Breast epithelium (tissue), 4 donors: Measurements from ENCODE around the gene NUDT1. TPM values are rescaled to one million over a fixed set of nuclear protein-coding genes. Genes with fewer than 3 reads are reported as not detected.

ENCODE experiments used
- DNase-seq, 2 donors: peaks; one replicate each; pipeline ENCODE4 v3.0.0-alpha.2; 2019; ENCODE audit warnings: low spot score in 2 of 2
- H3K27ac ChIP-seq, 2 donors: fragments of 200-600 bp; sonication (generic) in 1 of 2; one replicate each; pipeline ENCODE4 v1.5.1; 2016 to 2019; ENCODE audit warnings: mild to moderate bottlenecking in 1 of 2
- H3K27me3 ChIP-seq, 2 donors: fragments of 200-600 bp; sonication (generic) in 1 of 2; one replicate each; pipeline versions ENCODE4 v1.5.1 to v1.6.0; 2017 to 2019; ENCODE audit warnings: control low read depth in 1 of 2, mild to moderate bottlenecking in 1 of 2
- H3K36me3 ChIP-seq: fragments of 200-600 bp; one replicate; pipeline ENCODE4 v1.5.1; 2019
- H3K4me1 ChIP-seq, 2 donors: fragments of 200-600 bp; sonication (generic); one replicate each; pipeline ENCODE4 v1.5.1; 2016 to 2019; ENCODE audit warnings: control low read depth in 1 of 2
- H3K4me3 ChIP-seq, 3 donors: fragments of 200-600 bp; sonication (generic); 1 replicate in 2 of 3; 2 replicates in 1 of 3; pipeline ENCODE4 v1.5.1; 2016 to 2019; ENCODE audit warnings: mild to moderate bottlenecking in 3 of 3, moderate library complexity in 2 of 3
- H3K9me3 ChIP-seq, 2 donors: fragments of 200-600 bp; sonication (generic) in 1 of 2; one replicate each; pipeline ENCODE4 v1.5.1; 2016 to 2019; ENCODE audit warnings: control low read depth in 1 of 2
- CTCF ChIP-seq, 3 donors: fragments of 450-650 bp; IDR thresholded peaks; one replicate each; pipeline ENCODE4 v1.5.1; 2016 to 2017; ENCODE audit warnings: antibody characterized with exemption in 3 of 3, mild to moderate bottlenecking in 3 of 3, moderate library complexity in 3 of 3
- POLR2A ChIP-seq: fragments of 450-650 bp; IDR thresholded peaks from one replicate; pipeline ENCODE4 v1.6.1; 2016; ENCODE audit warnings: antibody characterized with exemption, mild to moderate bottlenecking, moderate library complexity
- POLR2AphosphoS5 ChIP-seq, 3 donors: sonication (generic); formaldehyde crosslinking; IDR thresholded peaks; one replicate each; pipeline ENCODE4 v1.6.1; 2017; ENCODE audit warnings: antibody characterized with exemption in 3 of 3
- intact Hi-C: fragments of 100-400 bp; cut with DNase I; formaldehyde crosslinking; loops from one replicate; pipeline ENCODE4 v1.15.1; 2023; ENCODE audit warnings: low total_unique reads
- total RNA-seq, 3 donors: library from RNA; depleted of rRNA; stranded (reverse); fragments of >200 nt; gene quantifications; one replicate each; pipeline ENCODE4 v1.1.0, GENCODE V29; 2016

NUDT1 gene
- total RNA-seq, 3 donors from 2014 or later, result 13.3 to 28.5 (median 18.0) TPM

- no peaks in the 10 kb centered on the region for H3K27me3 ChIP-seq
- TF ChIP-seq POLR2A, result no peak
- TF ChIP-seq CTCF (IDR thresholded peaks at IDR 0.05), result no peak
- no peak for TF ChIP-seq POLR2AphosphoS5 (IDR thresholded peaks at IDR 0.05)
- H3K36me3 ChIP-seq, result no peaks in the 10 kb centered on the region
- DNase-seq, result no peak
- peak overlapping the region in 1 of 2 donors; percentile 79 for H3K27ac ChIP-seq
- H3K9me3 ChIP-seq, result no peaks in the 10 kb centered on the region
- intact Hi-C loops, result loop anchor here (5.0 kb wide), 1 partner anchor 1846 kb away; no protein-coding TSS in a partner anchor
- H3K4me3 ChIP-seq, result no peak overlapping the region
- no peaks in the 10 kb centered on the region for H3K4me1 ChIP-seq
These were observed 39.5 kb downstream of the NUDT1 start for GRCh38 chr7:2281541-2281940.

- DNase-seq, result no peak
- no peaks in the 10 kb centered on the region for H3K36me3 ChIP-seq
- no peaks in the 10 kb centered on the region for H3K4me1 ChIP-seq
- intact Hi-C loops, result loop anchor here (5.0 kb wide), 1 partner anchor 1845 kb away; no protein-coding TSS in a partner anchor
- TF ChIP-seq CTCF (IDR thresholded peaks at IDR 0.05) (no peak), POLR2AphosphoS5 (IDR thresholded peaks at IDR 0.05) (no peak), POLR2A (no peak)
- peak overlapping the region in 1 of 2 donors; percentile 79 for H3K27ac ChIP-seq
- H3K4me3 ChIP-seq, result no peak overlapping the region
- no peaks in the 10 kb centered on the region for H3K27me3 ChIP-seq
- no peaks in the 10 kb centered on the region for H3K9me3 ChIP-seq
These were observed 40.2 kb downstream of the NUDT1 start for GRCh38 chr7:2282185-2282751.

GRCh38 chr7:2283074-2283473, 41.0 kb downstream of the NUDT1 start:
- Histone ChIP-seq H3K4me3 (no peak overlapping the region), H3K4me1 (no peaks in the 10 kb centered on the region), H3K36me3 (no peaks in the 10 kb centered on the region), H3K9me3 (no peaks in the 10 kb centered on the region), H3K27me3 (no peaks in the 10 kb centered on the region), H3K27ac (no peak overlapping the region)
- intact Hi-C loops, result loop anchor here (5.0 kb wide), 1 partner anchor 1844 kb away; no protein-coding TSS in a partner anchor
- TF ChIP-seq CTCF (IDR thresholded peaks at IDR 0.05) (no peak), POLR2AphosphoS5 (IDR thresholded peaks at IDR 0.05) (no peak), POLR2A (no peak)
- DNase-seq, result no peak

GRCh38 chr7:2287745-2288144, 45.7 kb downstream of the NUDT1 start:
- intact Hi-C loops, result no loop called here
- TF ChIP-seq POLR2A (no peak), POLR2AphosphoS5 (IDR thresholded peaks at IDR 0.05) (no peak), CTCF (IDR thresholded peaks at IDR 0.05) (no peak)
- Histone ChIP-seq H3K27ac (no peak overlapping the region), H3K4me3 (no peak overlapping the region), H3K9me3 (no peaks in the 10 kb centered on the region), H3K4me1 (no peaks in the 10 kb centered on the region), H3K27me3 (no peaks in the 10 kb centered on the region), H3K36me3 (no peaks in the 10 kb centered on the region)
- DNase-seq, result no peak

- no peaks in the 10 kb centered on the region for H3K27me3 ChIP-seq
- no peaks in the 10 kb centered on the region for H3K9me3 ChIP-seq
- H3K4me3 ChIP-seq, result no peak overlapping the region
- no peak overlapping the region for H3K27ac ChIP-seq
- no peaks in the 10 kb centered on the region for H3K36me3 ChIP-seq
- TF ChIP-seq CTCF (IDR thresholded peaks at IDR 0.05), result no peak
- TF ChIP-seq POLR2AphosphoS5 (IDR thresholded peaks at IDR 0.05), result no peak
- TF ChIP-seq POLR2A, result no peak
- H3K4me1 ChIP-seq, result no peaks in the 10 kb centered on the region
- DNase-seq, result no peak
- intact Hi-C loops, result no loop called here
These were observed 46.5 kb downstream of the NUDT1 start for GRCh38 chr7:2288503-2288902.
